ENCODE results near the gene SLC25A19.
"Not testable (repeated sequence)": the region's sequence is repeated elsewhere in the genome, so short reads cannot be mapped to it uniquely, and the experiment has no call there.

The SLC25A19 gene

GRCh38 chr17:75301049-75301448, 11.8 kb upstream of the SLC25A19 start:
- DNase-seq: no peak

DNA sequence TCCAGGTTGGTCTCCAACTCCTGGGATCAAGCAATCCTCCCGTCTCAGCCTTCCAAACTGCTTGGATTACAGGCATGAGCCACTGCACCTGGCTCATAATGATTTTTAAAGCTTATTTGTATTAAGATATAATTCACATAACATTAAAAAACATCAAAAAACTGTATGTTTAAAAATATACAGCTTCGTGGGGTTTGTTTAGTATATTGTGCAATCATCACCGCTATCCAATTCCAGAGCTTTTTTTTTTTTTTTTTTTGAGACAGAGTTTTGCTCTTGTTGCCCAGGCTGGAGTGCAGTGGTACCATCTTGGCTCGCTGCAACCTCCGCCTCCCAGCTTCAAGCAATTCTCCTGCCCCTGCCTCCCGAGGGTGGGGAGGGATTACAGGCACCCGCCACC, 11.0 kb upstream of the SLC25A19 start:
- no peak for DNase-seq

DNA sequence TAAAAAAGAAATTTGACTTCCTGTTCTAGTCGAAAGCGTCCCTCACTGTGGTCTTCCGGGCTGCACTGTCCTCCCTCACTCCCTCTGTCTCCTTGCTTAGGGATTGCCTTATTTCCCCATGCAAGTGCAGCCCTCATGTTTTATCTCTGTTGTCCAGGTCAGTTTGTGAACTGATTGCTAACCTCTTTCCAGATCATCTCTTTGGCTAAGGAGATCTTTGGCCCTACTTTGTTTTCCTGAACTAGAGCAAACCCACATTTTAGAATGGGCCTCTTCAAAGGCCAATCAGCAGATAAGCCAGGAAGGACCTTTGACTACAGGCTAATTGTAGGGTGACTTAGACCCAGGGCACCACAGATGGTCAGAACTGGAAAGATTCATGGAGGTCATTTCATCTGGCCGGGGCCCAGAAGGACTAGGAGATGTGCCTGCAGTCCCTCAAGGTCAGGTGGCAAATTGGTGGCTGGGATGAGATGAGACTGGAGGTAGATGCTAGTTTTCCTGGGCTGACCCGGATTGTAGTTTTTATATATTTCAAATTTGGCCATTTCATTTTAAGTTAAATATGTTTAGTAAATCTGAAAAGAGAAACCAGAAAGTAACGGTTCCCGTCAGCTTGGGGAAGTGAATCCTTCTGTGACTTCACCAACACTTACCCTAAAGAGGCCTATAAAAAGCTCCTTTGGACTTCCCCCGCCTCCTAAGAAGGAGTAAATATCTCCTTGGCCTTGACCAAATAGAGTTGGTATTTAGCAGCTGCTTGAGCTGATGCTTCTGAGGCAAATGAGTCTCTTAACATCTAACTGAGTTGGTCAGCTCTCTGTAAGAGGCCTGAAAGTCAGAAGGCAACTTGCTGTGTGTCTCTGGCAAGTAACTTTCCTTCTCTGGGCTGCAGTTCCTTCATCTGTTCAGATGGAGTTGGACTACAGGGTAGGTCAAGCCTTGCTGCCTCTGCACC, 6.2 kb upstream of the SLC25A19 start:
- no peak for DNase-seq

DNA sequence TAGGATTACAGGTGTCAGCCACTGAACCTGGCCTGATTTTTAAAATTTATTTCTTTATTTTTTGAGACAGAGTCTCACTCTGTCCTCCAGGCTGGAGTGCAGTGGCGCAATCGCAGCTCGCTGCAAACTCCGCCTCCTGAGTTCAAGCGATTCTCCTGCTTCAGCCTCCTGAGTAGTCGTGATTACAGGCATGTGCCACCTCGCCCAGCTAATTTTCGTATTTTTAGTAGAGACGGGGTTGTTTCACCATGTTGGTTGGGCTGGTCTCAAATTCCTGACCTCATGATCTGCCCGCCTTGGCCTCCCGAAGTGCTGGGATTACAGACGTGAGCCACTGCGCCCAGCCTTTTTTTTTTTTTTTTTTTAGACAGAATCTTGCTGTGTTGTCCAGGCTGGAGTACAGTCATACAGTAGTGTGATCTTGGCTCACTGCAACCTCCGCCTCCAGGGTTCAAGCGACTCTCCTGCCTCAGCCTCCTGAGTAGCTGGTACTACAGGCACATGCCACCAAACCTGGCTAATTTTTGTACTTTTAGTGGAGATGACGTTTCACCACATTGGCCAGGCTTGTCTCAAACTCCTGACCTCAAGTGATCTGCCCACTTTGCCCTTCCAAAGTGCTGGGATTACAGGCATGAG, 3.7 kb upstream of the SLC25A19 start:
- DNase-seq: not testable (repeated sequence)

DNA sequence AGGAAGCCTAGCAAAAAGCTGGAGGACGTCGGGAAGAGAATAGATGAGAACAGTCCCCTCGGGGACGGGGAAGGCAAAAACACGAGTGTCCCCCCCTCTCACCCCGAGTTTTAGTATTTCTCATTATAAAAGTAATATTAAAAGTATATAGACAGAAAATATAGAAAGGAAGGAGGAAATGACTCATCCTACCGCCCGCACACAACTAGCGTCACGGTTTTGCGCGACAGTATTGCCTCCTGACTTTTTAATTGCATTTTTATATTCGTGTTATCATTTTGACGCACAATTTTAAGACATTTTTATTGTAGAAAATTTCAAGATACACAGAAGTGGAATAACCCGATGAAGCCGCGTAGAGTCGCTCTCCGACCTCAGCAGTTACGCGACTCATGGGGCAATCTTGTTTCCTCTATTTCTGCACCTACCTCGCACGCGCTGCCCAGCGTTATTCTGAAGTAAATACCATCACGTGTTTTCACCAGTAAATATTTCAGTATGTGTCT, 652 bp upstream of the SLC25A19 start:
- peak; percentile 74 for DNase-seq

GRCh38 chr17:75288770-75289114, 491 bp downstream of the SLC25A19 start:
- DNase-seq: no peak

- no peak for DNase-seq
Observed at GRCh38 chr17:75288359-75288758, 874 bp downstream of the SLC25A19 start.

DNA sequence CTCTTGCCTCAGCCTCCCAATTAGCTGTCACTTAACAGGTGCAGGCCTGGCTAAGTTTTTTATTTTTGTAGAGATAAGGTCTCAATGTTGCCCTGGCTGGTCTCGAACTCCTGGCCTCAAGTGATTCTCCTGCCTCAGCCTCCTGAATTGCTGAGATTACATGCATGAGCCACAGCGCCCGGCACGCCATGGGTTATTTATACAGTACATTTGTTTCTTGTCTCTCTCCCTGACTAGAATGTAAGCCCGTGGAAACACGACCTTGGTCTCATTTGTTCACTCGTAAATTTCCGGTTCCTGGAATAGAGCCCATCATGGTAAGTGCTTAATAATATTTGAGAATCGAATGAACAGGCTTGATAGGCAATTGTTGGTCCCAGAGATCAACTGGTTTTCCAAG, 2.0 kb downstream of the SLC25A19 start:
- no peak for DNase-seq

- DNase-seq: no peak
Observed at GRCh38 chr17:75285123-75285522, 4.1 kb downstream of the SLC25A19 start.

DNA sequence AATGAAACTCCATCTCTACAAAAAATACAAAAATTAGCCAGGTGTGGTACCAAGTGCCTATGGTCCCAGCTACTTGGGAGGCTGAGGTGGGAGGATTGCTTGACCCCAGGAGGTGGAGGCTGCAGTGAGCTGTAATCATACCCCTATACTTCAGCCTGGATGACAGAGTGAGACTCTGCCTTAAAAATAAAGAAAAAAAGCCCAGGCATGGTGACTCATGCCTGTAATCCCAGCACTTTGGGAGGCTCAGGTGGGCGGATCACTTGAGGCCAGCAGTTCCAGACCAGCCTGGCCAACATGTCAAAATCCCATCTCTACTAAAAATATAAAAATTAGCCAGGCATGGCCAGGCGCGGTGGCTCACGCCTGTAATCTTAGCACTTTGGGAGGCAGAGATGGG, 9.0 kb downstream of the SLC25A19 start:
- DNase-seq: not testable (repeated sequence)

DNA sequence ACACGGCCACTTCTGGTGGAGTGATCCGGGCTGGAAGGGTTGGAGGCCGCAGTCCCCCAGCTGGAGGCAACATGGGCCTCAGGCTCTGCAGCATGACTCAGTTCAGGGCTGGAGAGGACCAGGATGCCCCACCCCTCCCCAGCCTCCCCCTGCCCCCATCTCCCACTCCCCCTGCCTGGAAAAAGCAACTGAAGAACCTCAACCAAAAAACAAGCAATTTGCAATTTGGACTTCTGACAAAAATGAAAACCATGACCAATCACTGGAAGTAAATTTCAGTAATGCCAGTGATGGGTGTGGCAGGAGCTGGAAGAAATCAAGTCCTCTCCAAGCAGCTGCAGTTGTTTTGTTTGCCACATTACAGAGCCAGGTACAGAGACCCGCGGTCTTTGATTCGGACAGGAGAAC, 11.6 kb downstream of the SLC25A19 start:
- DNase-seq: no peak

GRCh38 chr17:75273977-75274708, 15.1 kb downstream of the SLC25A19 start:
- DNase-seq: no peak

GRCh38 chr17:75272848-75273184, 16.4 kb downstream of the SLC25A19 start:
- no peak for DNase-seq

- peak; percentile 10 for DNase-seq
Observed at GRCh38 chr17:75271955-75272847, 17.0 kb downstream of the SLC25A19 start.

DNA sequence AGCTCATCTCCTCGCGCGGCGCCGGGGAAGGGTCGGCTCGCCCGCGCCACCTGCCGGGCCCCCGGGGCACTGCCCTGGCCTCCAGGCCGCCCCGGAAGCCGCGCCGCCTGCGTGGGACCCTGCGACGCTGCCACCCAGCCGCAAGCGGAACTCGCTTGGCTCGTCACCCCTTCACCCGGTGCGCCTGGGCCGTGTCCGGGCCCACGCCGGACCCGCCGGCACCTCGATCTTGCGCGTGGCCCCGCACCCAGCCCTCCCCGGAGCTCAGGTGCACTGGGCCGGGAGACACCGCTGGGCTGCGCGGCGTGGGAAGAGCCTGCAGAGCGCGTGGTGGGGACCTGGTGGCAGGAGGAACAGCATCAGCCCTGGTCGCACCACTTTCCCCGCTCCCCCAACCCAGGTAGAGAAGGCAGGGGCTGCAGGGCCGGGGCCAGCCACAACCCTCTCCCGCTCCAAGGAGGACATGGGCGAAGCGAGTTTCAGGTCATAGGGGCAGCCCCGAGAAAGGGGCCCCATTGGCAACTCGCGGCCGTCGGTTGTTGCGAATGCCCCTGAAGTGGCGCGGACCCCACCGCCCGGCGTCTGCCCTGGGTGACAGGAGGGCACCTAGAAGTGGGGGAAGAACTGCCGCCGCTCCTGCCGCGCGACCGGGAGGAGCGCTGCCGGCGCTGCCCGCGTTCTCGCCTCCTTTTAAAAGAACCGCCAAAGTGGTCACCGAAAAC, 17.8 kb downstream of the SLC25A19 start:
- DNase-seq: peak; percentile 89

DNA sequence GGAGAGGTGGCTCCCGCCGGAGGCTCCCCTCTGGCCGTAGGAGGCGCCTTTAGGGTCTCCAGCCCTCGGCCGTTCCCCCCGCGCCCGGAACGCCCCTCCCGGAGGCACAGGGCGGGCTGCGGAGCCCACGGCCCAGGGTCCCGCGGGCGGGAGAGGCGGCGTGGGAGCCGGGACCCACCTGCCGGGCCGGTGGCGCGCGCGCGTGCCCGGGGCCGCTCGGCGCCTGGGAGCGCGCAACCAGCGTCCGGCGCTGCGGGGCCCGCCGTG, 18.3 kb downstream of the SLC25A19 start, which contains the start of gene MIF4GD:
TSS of gene MIF4GD (minus strand) at position 266 of the 267 bp plus-strand sequence. CDS start 1,036 bp downstream, outside the sequence.
- no peak for DNase-seq

GRCh38 chr17:75270218-75270965, 18.8 kb downstream of the SLC25A19 start:
- peak; percentile 56 for DNase-seq

DNA sequence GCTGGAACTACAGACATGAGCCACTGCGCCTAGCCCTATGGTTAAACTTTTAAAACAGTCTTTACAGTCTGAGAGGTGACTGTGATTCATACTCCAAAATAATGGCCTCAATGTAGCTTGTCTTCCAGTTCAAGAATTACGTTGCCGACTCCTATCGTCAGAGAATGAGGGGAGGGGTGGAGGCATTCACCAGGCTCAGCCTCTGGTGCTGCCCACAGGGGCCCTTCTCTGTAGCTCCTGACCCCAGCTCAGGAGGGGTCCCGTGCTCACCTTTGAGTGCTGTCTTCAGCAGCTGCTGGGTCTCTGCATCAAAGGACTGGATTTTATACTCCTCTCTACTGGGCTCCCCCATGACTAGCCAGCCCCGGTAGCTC, 19.4 kb downstream of the SLC25A19 start:
- no peak for DNase-seq

GRCh38 chr17:75267411-75268232, 21.6 kb downstream of the SLC25A19 start:
- DNase-seq: no peak

- DNase-seq: no peak
Observed at GRCh38 chr17:75267153-75267410, 22.2 kb downstream of the SLC25A19 start.
